Neural cell (in vitro differentiated cells): ENCODE measurements around the gene GPC2.

Source experiments
- EP300 ChIP-seq: fragments of 450-650 bp; conservative IDR thresholded peaks from 2 replicates; pipeline ENCODE4 v1.6.1; 2014; ENCODE audit warnings: antibody characterized with exemption, mild to moderate bottlenecking, moderate library complexity; ENCODE audit not compliant: poor library complexity, severe bottlenecking
- EZH2 ChIP-seq: fragments of 200-600, 300-800 bp; shearing (Covaris generic), sonication (generic); IDR thresholded peaks from 2 replicates; pipeline ENCODE4 v1.6.1; 2014; ENCODE audit warnings: antibody characterized with exemption, low read length, borderline replicate concordance, mild to moderate bottlenecking; ENCODE audit not compliant: insufficient read depth, poor library complexity, severe bottlenecking
- TAF1 ChIP-seq: IDR thresholded peaks from 2 replicates; pipeline ENCODE4 v1.6.1; 2012; ENCODE audit warnings: low read depth
- TF ChIP-seq, protein P1 (sequence below): fragments of 450-650 bp; IDR thresholded peaks from 2 replicates; pipeline ENCODE4 v1.5.1; 2014; ENCODE audit warnings: antibody characterized with exemption, mild to moderate bottlenecking, moderate library complexity; ENCODE audit not compliant: poor library complexity, severe bottlenecking

GRCh38 chr7:100119970-100120732 lies 57.0 kb downstream of the GPC2 start:
- TF ChIP-seq, protein P1, sequence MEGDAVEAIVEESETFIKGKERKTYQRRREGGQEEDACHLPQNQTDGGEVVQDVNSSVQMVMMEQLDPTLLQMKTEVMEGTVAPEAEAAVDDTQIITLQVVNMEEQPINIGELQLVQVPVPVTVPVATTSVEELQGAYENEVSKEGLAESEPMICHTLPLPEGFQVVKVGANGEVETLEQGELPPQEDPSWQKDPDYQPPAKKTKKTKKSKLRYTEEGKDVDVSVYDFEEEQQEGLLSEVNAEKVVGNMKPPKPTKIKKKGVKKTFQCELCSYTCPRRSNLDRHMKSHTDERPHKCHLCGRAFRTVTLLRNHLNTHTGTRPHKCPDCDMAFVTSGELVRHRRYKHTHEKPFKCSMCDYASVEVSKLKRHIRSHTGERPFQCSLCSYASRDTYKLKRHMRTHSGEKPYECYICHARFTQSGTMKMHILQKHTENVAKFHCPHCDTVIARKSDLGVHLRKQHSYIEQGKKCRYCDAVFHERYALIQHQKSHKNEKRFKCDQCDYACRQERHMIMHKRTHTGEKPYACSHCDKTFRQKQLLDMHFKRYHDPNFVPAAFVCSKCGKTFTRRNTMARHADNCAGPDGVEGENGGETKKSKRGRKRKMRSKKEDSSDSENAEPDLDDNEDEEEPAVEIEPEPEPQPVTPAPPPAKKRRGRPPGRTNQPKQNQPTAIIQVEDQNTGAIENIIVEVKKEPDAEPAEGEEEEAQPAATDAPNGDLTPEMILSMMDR: no peak
- no peak for TF ChIP-seq EP300
- TF ChIP-seq EZH2: no peak
- TF ChIP-seq TAF1: no peak
